ENCODE results near the gene TP73.

Gene TP73

DNA sequence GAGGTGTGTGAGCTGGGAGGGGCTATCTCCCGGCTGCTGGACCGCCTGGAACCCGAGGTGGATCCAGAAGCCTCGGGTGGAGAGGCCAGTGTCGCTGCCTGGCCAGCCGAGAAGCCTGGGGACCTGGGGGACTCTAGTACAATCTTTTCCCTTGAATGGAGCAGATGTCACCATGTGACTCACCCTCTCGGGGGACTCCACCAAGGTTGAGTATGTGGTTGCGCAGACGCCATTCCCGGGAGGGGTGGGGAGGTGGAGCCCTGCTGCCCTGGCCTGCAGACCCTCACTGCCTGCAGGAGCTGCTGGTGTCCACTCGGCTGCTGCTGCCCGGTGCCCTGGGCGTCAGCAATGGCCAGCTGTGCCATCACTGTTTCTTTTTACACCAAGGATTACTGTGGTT is 40.3 kb downstream of the TP73 start:
- in situ Hi-C loops (cut with HindIII; ENCODE audit: low sequenced_read_pairs) = no loop called here

DNA sequence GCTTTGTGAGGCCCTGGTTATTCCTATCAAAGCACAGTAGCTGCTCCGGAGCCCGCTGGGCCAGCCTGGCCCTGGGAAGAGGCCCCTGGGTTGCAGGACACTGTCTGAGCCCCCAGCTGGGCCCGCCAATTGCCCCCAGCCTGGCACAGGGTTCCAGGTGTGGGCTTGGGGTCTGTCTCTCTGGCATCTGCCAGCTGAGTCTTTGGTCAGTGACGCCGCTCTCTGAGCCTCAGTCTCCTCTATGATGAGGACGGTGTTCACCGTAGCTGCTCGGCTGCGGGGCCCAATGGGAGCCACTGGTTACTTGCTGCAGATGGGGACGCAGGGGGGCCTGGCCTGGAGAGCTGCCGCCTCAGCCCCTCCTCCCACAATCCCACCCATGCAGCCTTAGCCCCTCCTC is 41.0 kb downstream of the TP73 start:
- TF ChIP-seq, protein P1, sequence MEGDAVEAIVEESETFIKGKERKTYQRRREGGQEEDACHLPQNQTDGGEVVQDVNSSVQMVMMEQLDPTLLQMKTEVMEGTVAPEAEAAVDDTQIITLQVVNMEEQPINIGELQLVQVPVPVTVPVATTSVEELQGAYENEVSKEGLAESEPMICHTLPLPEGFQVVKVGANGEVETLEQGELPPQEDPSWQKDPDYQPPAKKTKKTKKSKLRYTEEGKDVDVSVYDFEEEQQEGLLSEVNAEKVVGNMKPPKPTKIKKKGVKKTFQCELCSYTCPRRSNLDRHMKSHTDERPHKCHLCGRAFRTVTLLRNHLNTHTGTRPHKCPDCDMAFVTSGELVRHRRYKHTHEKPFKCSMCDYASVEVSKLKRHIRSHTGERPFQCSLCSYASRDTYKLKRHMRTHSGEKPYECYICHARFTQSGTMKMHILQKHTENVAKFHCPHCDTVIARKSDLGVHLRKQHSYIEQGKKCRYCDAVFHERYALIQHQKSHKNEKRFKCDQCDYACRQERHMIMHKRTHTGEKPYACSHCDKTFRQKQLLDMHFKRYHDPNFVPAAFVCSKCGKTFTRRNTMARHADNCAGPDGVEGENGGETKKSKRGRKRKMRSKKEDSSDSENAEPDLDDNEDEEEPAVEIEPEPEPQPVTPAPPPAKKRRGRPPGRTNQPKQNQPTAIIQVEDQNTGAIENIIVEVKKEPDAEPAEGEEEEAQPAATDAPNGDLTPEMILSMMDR (IDR thresholded peaks at IDR 0.05; ENCODE audit: low read depth, low read length) = no peak
- no peak for DNase-seq (ENCODE audit: low read depth, low spot score)
- H3K4me3 ChIP-seq (ENCODE audit: low read depth, low read length) = no peak overlapping the region
- in situ Hi-C loops (cut with HindIII; ENCODE audit: low sequenced_read_pairs) = no loop called here

More for the DNA sequence above, 40.3 kb downstream of the TP73 start:
- TF ChIP-seq, protein P1 (IDR thresholded peaks at IDR 0.05; ENCODE audit: low read depth, low read length) = no peak
- DNase-seq (ENCODE audit: low read depth, low spot score) = no peak
- H3K4me3 ChIP-seq (ENCODE audit: low read depth, low read length) = no peak overlapping the region

DNA sequence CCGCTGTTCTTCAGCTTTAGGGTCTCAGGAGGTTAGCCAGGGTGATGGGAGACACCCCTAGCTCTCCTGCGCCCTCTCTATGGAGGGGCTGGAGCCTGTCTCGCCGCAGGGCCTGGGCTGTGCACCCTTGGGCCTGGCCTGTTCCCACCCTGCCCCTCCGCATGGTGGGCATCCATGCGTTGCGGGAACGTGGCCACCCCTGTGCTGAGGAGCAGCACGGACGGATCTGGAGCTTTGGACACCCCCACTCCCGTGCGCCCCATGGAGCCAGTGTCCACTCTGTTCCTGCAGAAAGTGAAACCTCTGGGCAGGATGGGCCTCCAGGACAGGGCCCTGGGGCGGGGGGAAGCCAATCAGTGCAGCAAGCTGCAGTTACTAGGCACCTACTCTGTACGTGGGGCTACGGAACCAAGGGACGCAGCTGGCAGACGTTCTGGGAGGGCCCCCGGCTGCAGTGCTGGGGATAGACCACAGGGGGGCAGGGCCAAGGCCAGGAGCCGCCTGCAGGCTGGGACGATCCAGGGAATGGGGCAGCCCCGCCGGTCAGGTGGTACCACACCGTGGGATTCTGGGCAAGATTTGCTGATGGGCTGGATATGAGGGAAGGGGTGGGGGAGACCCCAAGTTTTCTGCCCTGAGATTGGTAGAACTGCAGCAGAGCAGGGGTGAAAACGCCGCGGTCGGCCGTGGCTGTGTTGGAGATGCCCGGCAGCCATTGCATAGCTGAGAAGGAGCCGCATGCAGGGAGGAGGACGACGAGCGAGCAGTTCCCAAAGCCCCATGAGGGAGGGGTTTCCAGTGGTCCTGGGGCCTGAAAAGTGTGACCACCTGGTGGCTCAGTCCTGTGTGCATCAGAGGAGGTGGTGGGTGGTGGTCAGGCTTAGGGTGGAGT is 43.3 kb downstream of the TP73 start:
- H3K4me3 ChIP-seq (ENCODE audit: low read depth, low read length) = no peak overlapping the region
- DNase-seq (ENCODE audit: low read depth, low spot score) = no peak
- TF ChIP-seq, protein P1 (IDR thresholded peaks at IDR 0.05; ENCODE audit: low read depth, low read length) = peak; percentile 78
- in situ Hi-C loops (cut with HindIII; ENCODE audit: low sequenced_read_pairs) = no loop called here

DNA sequence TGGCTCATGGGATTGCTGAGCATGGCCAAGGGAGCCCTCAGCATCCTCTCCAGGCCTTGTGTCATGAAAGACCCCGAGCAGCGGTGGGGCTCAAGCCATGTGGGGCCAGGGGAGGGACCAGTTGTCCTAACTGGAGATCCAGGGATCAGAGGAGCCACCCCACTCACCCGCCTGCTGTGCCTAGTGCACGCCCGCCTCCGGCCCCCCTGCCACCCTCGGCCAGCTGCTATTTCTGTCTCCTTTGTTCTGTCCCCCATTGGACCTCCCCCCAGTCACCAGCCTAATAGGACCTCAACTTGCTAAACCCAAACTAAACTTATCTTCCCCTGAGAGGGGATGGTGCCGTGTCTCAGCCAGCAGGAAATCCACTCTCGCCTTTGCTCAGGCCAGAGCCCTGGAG is 44.4 kb downstream of the TP73 start:
- DNase-seq (ENCODE audit: low read depth, low spot score) = no peak
- no peak overlapping the region for H3K4me3 ChIP-seq (ENCODE audit: low read depth, low read length)
- TF ChIP-seq, protein P1 (IDR thresholded peaks at IDR 0.05; ENCODE audit: low read depth, low read length) = no peak
- in situ Hi-C loops (cut with HindIII; ENCODE audit: low sequenced_read_pairs) = no loop called here

DNA sequence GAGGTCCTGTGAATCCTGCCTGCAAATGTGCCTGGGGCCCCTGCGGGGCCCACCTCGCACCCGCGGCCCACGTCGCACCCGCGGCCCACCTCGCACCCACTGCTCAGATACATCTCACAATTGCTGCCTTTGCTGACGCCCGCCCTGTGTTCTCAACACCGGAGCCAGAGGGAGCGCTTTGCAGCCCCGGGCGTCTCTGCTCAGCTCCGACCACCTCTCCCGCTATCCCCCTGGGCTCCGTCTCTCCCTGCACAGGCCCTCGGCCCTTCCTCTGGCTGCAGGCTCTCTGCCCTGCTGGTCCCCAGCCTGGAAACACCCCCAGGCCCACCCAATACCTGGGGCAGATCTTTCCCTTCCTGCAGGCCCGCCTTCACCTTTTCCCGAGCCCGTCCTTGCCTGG is 44.8 kb downstream of the TP73 start:
- TF ChIP-seq, protein P1 (IDR thresholded peaks at IDR 0.05; ENCODE audit: low read depth, low read length) = no peak
- H3K4me3 ChIP-seq (ENCODE audit: low read depth, low read length) = no peak overlapping the region
- DNase-seq (ENCODE audit: low read depth, low spot score) = no peak
- in situ Hi-C loops (cut with HindIII; ENCODE audit: low sequenced_read_pairs) = no loop called here

DNA sequence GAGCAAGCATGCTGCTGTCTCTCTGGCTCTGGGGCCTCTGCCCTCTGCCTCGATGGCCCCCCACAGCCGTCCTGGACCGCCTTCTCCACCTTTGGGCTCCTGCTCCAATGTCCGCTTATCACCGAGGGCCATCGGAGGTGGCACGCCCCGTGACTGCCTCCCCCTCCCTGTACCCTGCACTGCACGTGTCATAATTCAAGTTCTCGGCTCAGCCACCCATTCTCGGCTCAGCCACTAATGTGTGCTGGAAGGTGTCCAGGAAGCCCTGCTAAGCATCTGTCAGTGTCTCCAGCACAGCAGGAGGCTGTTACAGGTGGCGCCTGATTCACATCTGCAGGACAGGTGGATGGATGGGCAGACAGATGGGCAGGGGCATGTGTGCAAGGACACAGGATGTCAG is 45.5 kb downstream of the TP73 start:
- in situ Hi-C loops (cut with HindIII; ENCODE audit: low sequenced_read_pairs) = no loop called here
- no peak overlapping the region for H3K4me3 ChIP-seq (ENCODE audit: low read depth, low read length)
- TF ChIP-seq, protein P1 (IDR thresholded peaks at IDR 0.05; ENCODE audit: low read depth, low read length) = no peak
- no peak for DNase-seq (ENCODE audit: low read depth, low spot score)
